Ovary (tissue), 9 donors: ENCODE measurements around the gene PIAS1. TPM values are rescaled to one million over a fixed set of nuclear protein-coding genes. Genes with fewer than 3 reads are reported as not detected.

Experiments used
- DNase-seq, 5 donors: peaks; one replicate each; pipeline ENCODE4 v3.0.0-alpha.2; 2019 to 2020
- H3K27ac ChIP-seq, 2 donors: fragments of 200-600 bp; one replicate each; pipeline versions ENCODE4 v1.5.1 to v1.8.0; 2019 to 2022
- H3K27me3 ChIP-seq: fragments of 200-600 bp; one replicate; pipeline ENCODE4 v1.8.0; 2022
- H3K36me3 ChIP-seq: fragments of 200-600 bp; sonication (generic); one replicate; pipeline ENCODE4 v1.5.1; 2019
- H3K4me1 ChIP-seq: one replicate; pipeline ENCODE4 v1.8.1; 2013; ENCODE audit warnings: mild to moderate bottlenecking, moderate library complexity; ENCODE audit not compliant: insufficient read depth
- H3K4me3 ChIP-seq: fragments of 200-600 bp; sonication (generic); one replicate; pipeline ENCODE4 v1.5.1; 2017
- H3K9me3 ChIP-seq, 2 donors: fragments of 200-600 bp in 1 of 2; sonication (generic) in 1 of 2; one replicate each; pipeline versions ENCODE4 v1.5.1 to v1.8.1; 2013 to 2019; ENCODE audit warnings: mild to moderate bottlenecking in 1 of 2, moderate library complexity in 1 of 2
- CTCF ChIP-seq, 3 donors: fragments of 450-650 bp in 2 of 3; fragments of 200-600 bp in 1 of 3; IDR thresholded peaks; one replicate each; pipeline versions ENCODE4 v1.5.1 to v1.8.0; 2016 to 2022; ENCODE audit warnings: antibody characterized with exemption in 3 of 3, mild to moderate bottlenecking in 1 of 3
- EP300 ChIP-seq: sonication (generic); formaldehyde crosslinking; IDR thresholded peaks from one replicate; pipeline ENCODE4 v1.6.1; 2017; ENCODE audit warnings: antibody characterized with exemption
- POLR2A ChIP-seq: fragments of 450-650 bp; IDR thresholded peaks from one replicate; pipeline ENCODE4 v1.6.1; 2017; ENCODE audit warnings: antibody characterized with exemption, mild to moderate bottlenecking, moderate library complexity
- WGBS, 3 donors: extraction: QIAGEN DNeasy Blood & Tissue Kit in 1 of 3; methylation state at CpG; one replicate each; pipeline versions ENCODE4 v1.1.5 to v1.1.7; 2013 to 2017; 5-methylcytosine and 5-hydroxymethylcytosine counted together
- intact Hi-C, 4 donors: fragments of 100-400 bp; cut with DNase I; formaldehyde crosslinking; loops; one replicate each; pipeline versions ENCODE4 v1.11.0 to v1.15.1; 2022 to 2023
- polyA plus RNA-seq, 2 donors: library from polyadenylated mRNA; stranded (reverse); fragments of 200-250 nt in 1 of 2; fragments of 350-450 nt in 1 of 2; fragmentation: Illumina TruSeq in 1 of 2; extraction: RNeasy Lipid Tissue Mini Kit (QIAGEN cat#74804) in 1 of 2; gene quantifications; one replicate each; pipeline ENCODE4 v1.2.3, GENCODE V29; 2013 to 2014
- total RNA-seq, 7 donors: library from RNA; depleted of rRNA in 2 of 7; stranded (reverse); fragments of >200 nt in 2 of 7; fragmentation: NEBNext Ultra II Directional in 3 of 7; extraction: Animal tissue kit (Norgen Biotek cat#: 25700) in 3 of 7; gene quantifications; one replicate each; pipeline versions ENCODE4 v1.1.0 to v1.2.4, GENCODE V29; 2016 to 2023
- donor health status: DM: no; HTN: no; CAD: no; lungs with moderate emphysema.
- donor health status: DM: no; HTN: no; CAD: no.
- donor health status: Bipolar disorder and iron deficiency.
- donor health status: DM: yes; HTN: yes; CAD: no.
- donor health status: DM: no; HTN: no; CAD: no.
- donor health status: DM: yes; HTN: yes; CAD: no.

PIAS1 gene
- total and polyA plus RNA-seq, 9 donors, result 18.6 to 75.4 (median 48.6) TPM

- no peaks in the 10 kb centered on the region for H3K9me3 ChIP-seq
- WGBS, 3 donors, result 96 to 99% (median 98%) methylated on average over 4 of the region's 4 CpGs
- intact Hi-C loops, result no loop called here
- H3K27ac ChIP-seq, result no peak overlapping the region
- H3K27me3 ChIP-seq, result no peaks in the 10 kb centered on the region
- no peak for TF ChIP-seq CTCF (IDR thresholded peaks at IDR 0.05)
- TF ChIP-seq POLR2A, result no peak
- no peak for TF ChIP-seq EP300
- H3K4me3 ChIP-seq, result no peak overlapping the region
- H3K4me1 ChIP-seq, result no peaks in the 10 kb centered on the region
- no peaks in the 10 kb centered on the region for H3K36me3 ChIP-seq
- no peak for DNase-seq
Measured at GRCh38 chr15:68173119-68173518, 119.0 kb downstream of the PIAS1 start.

GRCh38 chr15:68175526-68175925 lies 121.4 kb downstream of the PIAS1 start:
- Histone ChIP-seq H3K36me3 (no peaks in the 10 kb centered on the region), H3K4me1 (no peaks in the 10 kb centered on the region)
- WGBS, 3 donors, result 80 to 84% (median 84%) methylated on average over 2 of the region's 2 CpGs

GRCh38 chr15:68176601-68177000 lies 122.5 kb downstream of the PIAS1 start:
- Histone ChIP-seq H3K4me3 (no peak overlapping the region), H3K4me1 (no peaks in the 10 kb centered on the region), H3K27me3 (no peaks in the 10 kb centered on the region), H3K27ac (no peak overlapping the region), H3K9me3 (no peaks in the 10 kb centered on the region), H3K36me3 (no peaks in the 10 kb centered on the region)
- no peak for TF ChIP-seq POLR2A
- TF ChIP-seq EP300, result no peak
- TF ChIP-seq CTCF (IDR thresholded peaks at IDR 0.05), result no peak
- intact Hi-C loops, result no loop called here
- DNase-seq, result no peak
- WGBS, 3 donors, result 89 to 95% (median 91%) methylated on average over 3 of the region's 3 CpGs

More at GRCh38 chr15:68175526-68175925, 121.4 kb downstream of the PIAS1 start:
- TF ChIP-seq POLR2A (no peak), CTCF (IDR thresholded peaks at IDR 0.05) (no peak), EP300 (no peak)
- Histone ChIP-seq H3K4me3 (no peak overlapping the region), H3K27ac (no peak overlapping the region), H3K27me3 (no peaks in the 10 kb centered on the region), H3K9me3 (no peaks in the 10 kb centered on the region)
- intact Hi-C loops, result no loop called here
- no peak for DNase-seq

GRCh38 chr15:68177742-68178141 lies 123.6 kb downstream of the PIAS1 start:
- Histone ChIP-seq H3K4me1 (no peaks in the 10 kb centered on the region), H3K36me3 (no peaks in the 10 kb centered on the region), H3K27me3 (no peaks in the 10 kb centered on the region), H3K27ac (no peak overlapping the region), H3K4me3 (no peak overlapping the region), H3K9me3 (no peaks in the 10 kb centered on the region)
- TF ChIP-seq POLR2A (no peak), CTCF (IDR thresholded peaks at IDR 0.05) (no peak), EP300 (no peak)
- no peak for DNase-seq
- intact Hi-C loops, result no loop called here
